ENCODE data around the gene SLC1A3.

DNA sequence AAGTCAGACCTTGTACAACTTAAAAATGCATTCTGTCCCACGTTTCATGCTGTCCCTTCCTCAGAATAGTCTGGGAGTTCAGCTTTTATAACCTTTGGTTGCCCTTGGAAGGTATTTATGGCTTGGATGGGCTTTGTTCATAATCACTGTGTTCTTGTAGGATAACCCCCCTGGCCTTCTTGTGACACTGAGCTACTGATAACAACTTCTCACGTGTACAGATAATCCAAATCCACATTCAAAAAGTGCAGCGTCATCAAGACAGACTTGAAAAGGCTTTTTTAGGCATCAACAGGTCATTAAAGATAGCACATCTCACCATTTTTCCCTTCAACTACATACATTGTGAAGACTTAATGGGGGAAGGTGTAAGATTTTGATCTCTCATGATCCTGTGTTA lies 42.0 kb downstream of the SLC1A3 start:
- TF ChIP-seq POLR2A (IDR thresholded peaks at IDR 0.05) = no peak
- TF ChIP-seq, protein P1, sequence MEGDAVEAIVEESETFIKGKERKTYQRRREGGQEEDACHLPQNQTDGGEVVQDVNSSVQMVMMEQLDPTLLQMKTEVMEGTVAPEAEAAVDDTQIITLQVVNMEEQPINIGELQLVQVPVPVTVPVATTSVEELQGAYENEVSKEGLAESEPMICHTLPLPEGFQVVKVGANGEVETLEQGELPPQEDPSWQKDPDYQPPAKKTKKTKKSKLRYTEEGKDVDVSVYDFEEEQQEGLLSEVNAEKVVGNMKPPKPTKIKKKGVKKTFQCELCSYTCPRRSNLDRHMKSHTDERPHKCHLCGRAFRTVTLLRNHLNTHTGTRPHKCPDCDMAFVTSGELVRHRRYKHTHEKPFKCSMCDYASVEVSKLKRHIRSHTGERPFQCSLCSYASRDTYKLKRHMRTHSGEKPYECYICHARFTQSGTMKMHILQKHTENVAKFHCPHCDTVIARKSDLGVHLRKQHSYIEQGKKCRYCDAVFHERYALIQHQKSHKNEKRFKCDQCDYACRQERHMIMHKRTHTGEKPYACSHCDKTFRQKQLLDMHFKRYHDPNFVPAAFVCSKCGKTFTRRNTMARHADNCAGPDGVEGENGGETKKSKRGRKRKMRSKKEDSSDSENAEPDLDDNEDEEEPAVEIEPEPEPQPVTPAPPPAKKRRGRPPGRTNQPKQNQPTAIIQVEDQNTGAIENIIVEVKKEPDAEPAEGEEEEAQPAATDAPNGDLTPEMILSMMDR (IDR thresholded peaks at IDR 0.05) = no peak

Data from body of pancreas (tissue), 4 donors.